Suppressor macrophage (primary cell): ENCODE results near the gene GRM6.

Experiments used
- DNase-seq, 4 experiments: peaks; one replicate each; pipeline ENCODE4 v3.0.0-alpha.2; 2020 to 2022

Gene GRM6

DNA sequence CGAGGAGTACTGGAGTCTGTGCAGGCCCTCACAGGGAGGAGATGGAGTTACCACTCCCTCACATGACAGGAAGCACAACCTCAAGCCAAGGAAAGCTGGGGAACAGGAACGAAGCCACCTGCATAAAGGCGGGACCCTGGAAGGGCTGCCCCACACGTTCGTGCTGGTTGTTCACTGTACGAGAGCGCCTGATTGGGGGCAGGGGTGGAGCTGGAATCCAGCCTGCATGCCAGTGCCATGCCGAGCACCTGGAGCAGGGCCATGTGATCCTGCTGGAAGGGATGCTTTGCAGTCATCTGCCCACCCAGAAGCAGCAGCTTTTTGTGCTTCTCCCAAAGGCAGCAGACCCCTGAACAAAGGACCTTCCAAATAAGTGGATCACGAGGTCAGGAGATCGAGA is 11.4 kb downstream of the GRM6 start:
- DNase-seq, result no peak

DNA sequence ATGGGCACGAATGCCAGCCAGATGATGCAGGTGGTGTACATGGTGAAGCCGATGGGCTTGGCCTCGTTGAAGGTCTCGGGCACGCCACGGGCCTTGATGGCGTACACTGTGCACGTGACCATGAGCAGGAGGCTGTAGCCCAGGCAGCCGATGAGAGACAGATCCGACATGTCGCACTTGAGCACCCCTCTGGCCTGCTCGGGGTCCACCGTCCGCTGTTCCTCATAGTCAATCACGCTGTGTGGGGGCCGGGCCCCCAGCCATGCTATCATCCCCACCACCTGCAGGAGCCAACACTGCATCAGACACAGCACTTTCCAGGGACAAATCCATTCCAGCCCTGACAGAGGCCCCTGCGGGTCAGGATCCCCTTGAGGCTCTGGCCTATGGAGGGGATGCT is 12.2 kb downstream of the GRM6 start:
- DNase-seq, result no peak

DNA sequence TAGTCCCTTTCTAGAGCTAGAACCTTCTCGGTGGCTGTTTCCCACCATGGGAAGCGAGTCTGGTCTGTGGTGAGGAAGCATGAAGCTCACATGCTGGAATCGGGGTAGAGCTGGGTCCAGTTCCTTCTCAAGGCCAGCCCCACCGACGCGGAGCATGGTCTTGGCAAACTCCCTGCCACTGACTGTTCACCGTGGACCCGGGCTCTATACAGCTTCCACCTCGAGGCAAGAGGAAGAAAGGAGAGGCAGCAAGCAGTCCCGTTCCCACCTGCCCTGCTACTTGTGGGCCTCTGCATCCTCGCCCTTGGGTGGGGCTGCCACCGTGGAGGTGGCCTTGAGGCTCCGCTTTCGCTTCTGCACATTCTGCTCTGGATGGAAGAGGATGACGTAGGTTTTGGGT is 13.7 kb downstream of the GRM6 start:
- no peak for DNase-seq

DNA sequence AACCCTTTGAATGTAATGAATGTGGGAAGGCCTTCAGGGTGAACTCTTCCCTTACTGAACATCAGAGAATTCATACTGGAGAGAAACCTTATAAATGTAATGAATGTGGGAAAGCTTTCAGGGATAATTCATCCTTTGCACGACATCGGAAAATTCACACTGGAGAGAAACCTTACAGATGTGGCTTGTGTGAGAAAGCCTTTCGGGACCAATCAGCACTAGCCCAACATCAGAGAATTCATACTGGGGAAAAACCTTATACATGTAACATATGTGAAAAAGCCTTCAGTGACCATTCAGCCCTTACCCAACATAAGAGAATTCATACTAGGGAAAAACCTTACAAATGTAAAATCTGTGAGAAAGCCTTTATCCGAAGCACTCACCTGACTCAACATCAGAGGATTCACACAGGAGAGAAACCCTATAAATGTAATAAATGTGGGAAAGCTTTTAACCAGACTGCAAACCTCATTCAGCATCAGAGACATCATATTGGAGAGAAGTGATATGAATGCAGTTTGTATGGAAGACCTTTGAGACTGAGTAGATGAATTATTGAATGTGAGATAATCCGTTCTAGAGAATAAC is 29.6 kb downstream of the GRM6 start:
- DNase-seq, result no peak

DNA sequence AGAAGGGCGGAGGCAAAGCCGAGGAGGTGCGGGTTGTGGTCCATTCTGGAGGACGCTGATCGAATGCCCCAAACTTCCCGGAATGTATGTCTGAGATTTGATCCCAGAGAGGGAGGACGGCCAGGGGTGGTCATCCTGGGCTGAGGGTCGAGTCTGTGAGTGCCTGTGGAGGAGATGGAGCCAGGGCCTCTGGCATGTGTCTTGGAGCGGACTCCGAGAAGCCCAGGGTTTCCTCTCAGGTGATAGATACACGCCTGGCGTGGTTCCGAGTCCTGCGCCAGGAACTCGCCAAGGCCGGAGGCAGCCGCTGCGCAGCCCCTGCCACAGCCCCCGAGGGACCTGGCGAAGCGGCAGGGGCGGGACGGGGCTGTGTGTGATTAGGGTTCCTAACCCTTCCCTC is 53.8 kb downstream of the GRM6 start:
- no peak for DNase-seq

DNA sequence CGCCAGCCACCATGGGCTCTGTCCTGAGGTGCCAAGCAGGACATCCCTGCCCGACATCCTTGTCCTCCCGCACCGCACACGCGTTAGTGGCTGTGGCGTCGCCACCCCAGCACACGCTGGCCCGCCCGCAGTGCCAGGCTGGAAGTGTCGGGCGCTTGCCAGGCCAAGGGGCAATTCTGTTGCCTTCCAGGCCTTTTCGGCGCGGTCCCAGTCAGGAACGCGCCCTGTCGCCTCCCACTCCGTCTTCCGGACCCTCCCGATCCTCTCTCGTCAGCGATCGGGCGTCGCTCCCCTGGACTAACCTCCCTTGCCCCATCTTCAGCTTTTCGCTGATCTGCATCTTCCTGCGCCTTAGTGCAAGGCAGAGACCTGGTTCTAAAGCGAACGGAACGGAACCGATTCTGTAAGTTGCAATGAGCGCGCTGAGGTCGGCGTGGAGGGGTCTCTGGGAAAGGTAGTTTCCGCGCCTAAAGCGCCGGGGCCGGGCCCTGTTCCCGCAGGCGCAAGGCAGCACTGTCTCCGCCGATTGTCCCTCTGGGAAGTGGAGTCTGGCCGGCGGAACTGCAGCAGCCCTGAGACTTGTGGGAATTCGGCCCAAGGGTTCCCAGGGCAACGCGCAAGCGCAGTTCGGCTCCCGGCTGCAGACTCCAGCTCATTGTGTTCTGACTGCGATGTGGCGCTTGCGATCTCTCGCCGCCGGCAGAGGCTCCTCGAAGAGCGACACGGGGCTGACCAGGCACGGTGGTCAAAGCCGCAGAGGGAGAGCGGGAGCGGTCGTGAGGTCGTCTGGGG is 54.4 kb downstream of the GRM6 start, which contains the start of gene ZNF454:
ZNF454 (plus strand) TSS at position 630 of the 792 bp plus-strand sequence. CDS start 1,594 bp downstream, outside the sequence.
- DNase-seq, result peak in 3 of 4 experiments; percentile 2 to 11 (median 11)

DNA sequence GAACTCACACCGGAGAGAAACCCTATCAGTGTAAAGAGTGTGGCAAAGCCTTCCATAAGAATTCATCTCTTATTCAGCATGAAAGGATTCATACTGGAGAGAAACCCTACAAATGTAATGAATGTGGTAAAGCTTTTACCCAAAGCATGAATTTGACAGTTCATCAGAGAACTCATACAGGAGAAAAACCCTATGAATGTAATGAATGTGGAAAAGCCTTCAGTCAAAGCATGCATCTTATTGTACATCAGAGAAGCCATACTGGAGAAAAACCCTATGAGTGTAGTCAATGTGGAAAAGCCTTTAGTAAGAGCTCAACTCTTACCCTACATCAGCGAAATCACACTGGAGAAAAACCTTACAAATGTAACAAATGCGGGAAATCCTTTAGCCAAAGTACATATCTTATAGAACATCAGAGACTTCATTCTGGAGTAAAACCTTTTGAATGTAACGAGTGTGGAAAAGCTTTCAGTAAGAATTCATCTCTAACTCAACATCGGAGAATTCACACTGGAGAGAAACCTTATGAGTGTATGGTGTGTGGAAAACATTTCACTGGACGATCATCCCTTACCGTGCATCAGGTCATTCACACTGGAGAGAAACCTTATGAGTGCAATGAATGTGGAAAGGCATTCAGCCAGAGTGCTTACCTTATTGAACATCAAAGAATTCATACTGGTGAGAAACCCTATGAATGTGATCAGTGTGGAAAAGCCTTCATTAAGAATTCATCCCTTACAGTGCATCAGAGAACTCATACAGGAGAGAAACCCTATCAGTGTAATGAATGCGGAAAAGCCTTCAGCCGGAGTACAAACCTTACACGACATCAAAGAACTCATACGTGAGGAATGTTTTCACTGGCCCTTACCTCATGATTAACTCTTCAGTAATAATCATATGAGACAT is 63.0 kb downstream of the GRM6 start:
- DNase-seq, result peak in 1 of 4 experiments; percentile 1
